ENCODE data around the gene HOMER3.

HOMER3 gene

DNA sequence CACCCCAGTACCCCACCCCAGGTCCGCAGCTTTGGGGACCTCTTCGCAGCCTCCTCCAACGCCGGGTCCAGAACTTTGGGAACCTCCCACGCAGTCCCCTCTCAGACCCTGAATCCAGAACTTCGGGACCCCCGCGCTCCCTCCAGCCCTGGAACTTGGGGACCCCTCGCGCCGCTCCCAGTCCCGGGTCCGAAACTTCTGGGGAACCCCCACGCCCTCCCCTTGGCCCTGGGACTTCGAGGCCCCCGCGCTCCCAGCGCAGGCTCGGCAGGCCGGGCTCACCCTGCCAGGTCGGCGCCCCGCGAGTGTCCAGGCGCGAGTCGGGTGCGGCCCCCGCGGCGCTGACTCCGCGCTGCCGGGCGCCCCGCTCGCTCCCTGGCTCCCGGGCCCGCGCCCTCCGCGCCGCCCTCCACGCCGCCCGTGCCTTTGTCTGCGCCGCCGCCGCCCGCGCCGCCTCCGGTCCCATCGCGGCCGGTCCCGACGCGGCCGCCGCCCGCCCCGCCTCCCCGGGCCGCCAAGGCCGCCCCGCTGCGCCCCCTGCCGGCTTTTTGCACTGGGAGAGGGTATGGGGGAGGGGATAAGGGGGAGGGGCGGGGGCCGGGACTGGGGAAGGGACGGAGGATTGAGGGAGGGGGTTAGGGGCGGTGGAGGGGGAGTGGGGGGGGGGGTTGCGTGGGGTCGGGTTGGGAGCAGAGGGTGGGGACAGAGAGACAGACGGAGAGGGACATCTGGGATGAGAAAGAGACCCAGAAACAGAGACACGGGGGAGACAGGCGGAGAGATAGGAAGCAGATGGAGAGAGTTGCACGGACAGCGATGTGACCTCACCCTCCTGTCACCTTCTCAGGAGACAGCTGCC, at the start of gene HOMER3:
Gene HOMER3 (minus strand): TSS at position 449 of the 859 bp plus-strand sequence. CDS start 2,235 bp downstream, outside the sequence.
- peak; percentile 76 for DNase-seq (ENCODE audit: low read depth)

GRCh38 chr19:18990128-18990708, 49.2 kb upstream of the HOMER3 start:
- no peak for DNase-seq (ENCODE audit: low read depth)

- no peak for DNase-seq (ENCODE audit: low read depth)
Observed at GRCh38 chr19:18989316-18989715, 48.3 kb upstream of the HOMER3 start.

DNA sequence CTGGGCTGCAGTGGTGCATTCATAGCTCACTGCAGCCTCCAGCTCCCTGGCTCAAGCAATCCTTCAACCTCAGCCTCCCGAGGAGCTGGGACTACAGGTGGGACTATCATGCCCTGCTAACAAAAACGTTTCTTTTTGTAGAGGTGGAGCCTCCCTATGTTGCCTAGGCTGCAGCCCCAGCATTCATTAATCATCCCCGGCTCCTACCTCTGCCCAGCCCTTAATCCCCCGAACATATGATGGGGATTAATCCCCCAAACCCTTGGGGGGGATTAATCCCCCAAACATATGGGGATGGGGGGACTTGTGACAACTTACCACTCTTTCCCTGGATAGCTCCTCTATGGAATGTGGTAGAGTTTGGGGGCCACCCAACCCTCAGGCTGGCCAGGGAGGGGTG, 46.4 kb upstream of the HOMER3 start:
- DNase-seq (ENCODE audit: low read depth) = no peak

- DNase-seq (ENCODE audit: low read depth) = no peak
Observed at GRCh38 chr19:18985257-18985656, 44.2 kb upstream of the HOMER3 start.

GRCh38 chr19:18984251-18984650, 43.2 kb upstream of the HOMER3 start:
- DNase-seq (ENCODE audit: low read depth) = no peak

- no peak for DNase-seq (ENCODE audit: low read depth)
Observed at GRCh38 chr19:18982669-18983068, 41.7 kb upstream of the HOMER3 start.

GRCh38 chr19:18980432-18981020, 39.5 kb upstream of the HOMER3 start:
- no peak for DNase-seq (ENCODE audit: low read depth)

DNA sequence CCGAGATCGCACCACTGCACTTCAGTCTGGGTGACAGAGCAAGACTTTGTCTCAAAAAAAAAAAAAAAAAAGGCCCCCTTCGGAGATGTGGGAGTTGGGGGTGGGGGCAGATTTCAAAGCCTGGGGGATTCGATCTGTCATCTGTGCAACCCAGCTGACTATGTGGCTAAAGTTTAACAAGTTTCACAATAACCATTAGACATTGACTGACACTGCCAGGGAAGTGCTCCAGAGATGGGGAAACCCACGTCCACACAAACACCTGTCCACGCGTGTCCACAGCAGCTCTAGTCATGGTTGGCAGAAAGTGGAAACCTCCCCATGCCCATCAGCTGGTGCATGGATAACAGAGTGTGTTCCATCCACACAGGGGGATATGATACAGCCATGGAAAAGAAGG, 37.6 kb upstream of the HOMER3 start:
- DNase-seq (ENCODE audit: low read depth) = no peak

DNA sequence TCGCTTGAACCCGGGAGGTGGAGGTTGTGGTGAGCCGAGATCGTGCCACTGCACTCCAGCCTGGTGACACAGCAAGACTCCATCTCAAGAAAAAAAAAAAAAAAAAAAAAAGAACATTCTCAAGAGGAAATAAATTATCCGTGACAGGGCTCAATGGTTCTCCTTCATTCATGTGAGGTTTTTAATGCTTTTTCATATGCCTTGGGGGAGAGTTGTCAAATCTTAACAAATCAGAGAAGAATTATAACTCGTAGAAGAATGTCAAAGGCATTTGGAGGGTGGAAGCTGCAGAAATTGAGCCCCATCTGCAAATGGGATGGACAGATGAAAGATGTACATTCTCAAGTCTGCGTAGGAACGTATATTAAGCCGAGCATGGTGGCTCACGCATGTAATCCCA, 34.9 kb upstream of the HOMER3 start:
- DNase-seq (ENCODE audit: low read depth) = no peak

- DNase-seq (ENCODE audit: low read depth) = no peak
Observed at GRCh38 chr19:18975011-18975410, 34.0 kb upstream of the HOMER3 start.

GRCh38 chr19:18972851-18973250, 31.8 kb upstream of the HOMER3 start:
- no peak for DNase-seq (ENCODE audit: low read depth)

DNA sequence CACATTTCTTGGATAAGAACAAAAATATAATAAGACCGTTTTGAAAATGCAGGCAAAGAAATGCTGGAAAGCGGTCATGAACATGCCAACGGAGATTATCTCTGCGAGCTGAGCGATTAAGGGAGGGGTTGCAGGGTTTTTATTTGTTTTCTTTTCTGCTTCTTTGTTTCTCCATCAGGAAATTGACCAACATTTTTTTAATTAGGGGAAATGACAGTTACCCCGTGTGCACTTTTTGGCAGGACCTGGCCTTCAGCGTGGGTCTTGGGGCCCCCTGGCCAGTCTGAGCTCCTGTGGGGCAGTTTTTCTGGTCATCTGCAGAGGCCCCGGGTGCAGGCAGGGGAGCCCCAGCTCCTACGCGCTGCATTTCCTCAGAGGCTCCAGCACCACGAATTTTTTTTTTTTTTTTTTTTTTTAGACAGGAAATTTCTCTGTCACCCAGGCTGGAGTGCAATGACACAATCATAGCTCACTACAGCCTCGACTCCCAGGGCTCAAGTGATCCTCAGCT, 31.3 kb upstream of the HOMER3 start:
- DNase-seq (ENCODE audit: low read depth) = no peak

DNA sequence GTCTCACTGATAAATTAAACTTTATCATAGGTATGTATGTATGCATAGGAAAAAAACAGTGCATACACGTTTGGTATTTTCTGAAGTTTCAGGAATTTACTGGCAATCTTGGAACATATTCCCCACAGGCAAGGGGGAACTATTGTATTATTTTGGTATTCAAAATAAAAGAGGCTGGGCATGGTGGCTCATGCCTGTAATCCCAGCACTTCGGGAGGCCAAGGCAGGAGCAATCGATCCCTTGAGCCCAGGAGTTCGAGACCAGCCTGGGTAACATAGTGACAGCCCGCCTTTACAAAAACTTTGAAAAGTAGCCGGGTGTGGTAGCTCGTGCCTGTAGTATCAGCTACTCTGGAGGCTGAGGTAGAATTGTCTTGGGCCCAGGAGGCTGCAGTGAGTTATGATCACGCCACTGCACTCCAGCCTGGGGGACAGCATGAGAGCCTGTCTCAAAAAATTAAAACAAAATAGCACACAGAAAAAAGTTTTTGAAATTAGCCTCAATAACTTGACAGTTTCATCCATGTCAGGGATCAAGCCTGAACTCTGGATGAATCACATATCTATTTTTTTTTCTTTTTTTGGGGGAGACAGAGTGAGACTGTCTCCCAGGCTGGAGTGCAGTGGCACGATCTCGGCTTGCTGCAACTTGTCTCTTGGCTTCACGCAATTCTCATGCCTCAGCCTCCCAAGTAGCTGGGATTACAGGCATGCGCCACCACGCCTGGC, 29.1 kb upstream of the HOMER3 start:
- DNase-seq (ENCODE audit: low read depth) = no peak

GRCh38 chr19:18967358-18968146, 26.5 kb upstream of the HOMER3 start:
- no peak for DNase-seq (ENCODE audit: low read depth)

DNA sequence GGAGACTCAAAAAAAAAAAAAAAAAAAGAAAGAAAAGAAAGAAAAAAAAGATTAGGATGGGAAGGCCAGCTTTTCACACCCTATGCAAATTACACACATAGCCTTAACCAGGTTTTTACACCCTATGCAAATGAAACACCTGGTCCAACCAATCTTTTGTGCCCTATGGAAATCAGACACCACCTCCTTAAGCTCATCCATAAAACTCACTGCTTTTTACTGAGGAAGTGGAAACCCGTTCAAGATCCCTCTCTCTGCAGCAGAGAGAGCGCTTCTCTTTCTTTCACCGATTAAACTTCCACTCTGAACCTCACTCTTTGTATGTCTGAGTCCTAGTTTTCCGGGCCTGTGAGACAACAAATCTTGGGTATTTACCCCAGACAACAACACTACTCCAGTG, 25.3 kb upstream of the HOMER3 start:
- DNase-seq (ENCODE audit: low read depth) = no peak

GRCh38 chr19:18964121-18964520, 23.1 kb upstream of the HOMER3 start:
- DNase-seq (ENCODE audit: low read depth) = no peak

- DNase-seq (ENCODE audit: low read depth) = no peak
Observed at GRCh38 chr19:18961767-18962620, 21.0 kb upstream of the HOMER3 start.

DNA sequence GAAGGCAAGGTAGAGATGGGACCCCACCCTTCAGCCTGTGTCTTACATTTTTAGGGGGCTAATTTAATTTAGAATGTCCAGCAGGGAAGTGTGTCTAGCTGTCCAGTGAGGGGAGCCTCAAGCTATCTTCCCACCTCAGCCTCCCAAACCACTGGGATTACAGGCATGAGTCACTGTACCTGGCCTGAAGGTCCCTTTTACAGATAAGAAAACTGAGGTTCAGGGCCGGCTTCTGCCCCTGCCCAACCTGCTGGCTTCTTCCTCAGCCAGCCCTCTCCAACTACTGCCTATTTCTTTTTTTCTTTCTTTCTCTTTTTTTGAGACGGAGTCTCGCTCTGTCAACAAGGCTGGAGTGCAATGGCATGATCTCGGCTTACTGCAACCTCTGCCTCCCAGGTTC, 19.4 kb upstream of the HOMER3 start:
- DNase-seq (ENCODE audit: low read depth) = no peak

DNA sequence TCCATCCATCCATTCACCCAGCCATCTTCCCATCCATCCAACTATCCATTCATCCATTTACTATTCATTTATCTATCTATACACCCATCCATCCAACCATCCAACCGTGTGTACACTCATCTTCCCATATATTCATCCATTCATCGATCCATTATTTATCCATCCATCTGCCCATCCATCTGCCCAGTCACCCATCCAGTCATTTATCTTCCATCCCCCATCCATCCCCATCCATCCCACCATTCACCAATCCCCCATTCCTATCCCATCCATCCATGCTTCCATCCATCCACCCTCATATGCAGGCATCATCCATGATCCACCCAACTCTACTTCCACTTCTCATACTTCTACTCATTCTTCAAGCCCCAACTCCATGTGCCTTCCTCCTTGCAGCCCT, 14.0 kb upstream of the HOMER3 start:
- no peak for DNase-seq (ENCODE audit: low read depth)

DNA sequence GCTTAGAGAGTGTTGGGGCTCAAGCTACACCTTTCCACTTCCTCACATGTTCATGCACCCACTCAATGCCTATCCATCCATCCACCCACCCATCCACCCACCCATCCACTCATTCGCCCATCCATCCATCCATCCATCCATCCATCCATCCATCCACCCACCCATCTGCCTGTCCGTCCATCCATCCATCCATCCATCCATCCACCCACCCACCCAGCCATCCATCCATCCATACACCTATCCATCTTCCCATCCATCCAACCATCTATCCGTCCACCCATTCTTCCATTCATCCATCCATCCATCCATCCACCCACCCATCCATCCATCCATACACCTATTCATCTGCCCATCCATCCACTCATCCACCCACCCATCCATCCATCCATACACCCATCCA, 13.1 kb upstream of the HOMER3 start:
- no peak for DNase-seq (ENCODE audit: low read depth)

Measured in activated T-cell treated with anti-CD3 and anti-CD28 coated beads for 48 hours (primary cell).